NCI-H82 treated with DMSO at 0.1 percent for 48 hours (cell line): ENCODE results near the gene OR2Y1.
"Not testable (repeated sequence)": the region's sequence is repeated elsewhere in the genome, so short reads cannot be mapped to it uniquely, and the experiment has no call there.

ENCODE experiments used
- DNase-seq: peaks from one replicate; lab custom pipeline; 2025; ENCODE audit not compliant: unreplicated experiment; lab: John Stamatoyannopoulos, UW

The OR2Y1 gene

GRCh38 chr5:180739958-180740357, at the start of gene OR2Y1:
Gene OR2Y1, minus strand, starts transcription at chr5:180740058. Its CDS starts 0 bp downstream, at chr5:180740058.
- DNase-seq: no peak

DNA sequence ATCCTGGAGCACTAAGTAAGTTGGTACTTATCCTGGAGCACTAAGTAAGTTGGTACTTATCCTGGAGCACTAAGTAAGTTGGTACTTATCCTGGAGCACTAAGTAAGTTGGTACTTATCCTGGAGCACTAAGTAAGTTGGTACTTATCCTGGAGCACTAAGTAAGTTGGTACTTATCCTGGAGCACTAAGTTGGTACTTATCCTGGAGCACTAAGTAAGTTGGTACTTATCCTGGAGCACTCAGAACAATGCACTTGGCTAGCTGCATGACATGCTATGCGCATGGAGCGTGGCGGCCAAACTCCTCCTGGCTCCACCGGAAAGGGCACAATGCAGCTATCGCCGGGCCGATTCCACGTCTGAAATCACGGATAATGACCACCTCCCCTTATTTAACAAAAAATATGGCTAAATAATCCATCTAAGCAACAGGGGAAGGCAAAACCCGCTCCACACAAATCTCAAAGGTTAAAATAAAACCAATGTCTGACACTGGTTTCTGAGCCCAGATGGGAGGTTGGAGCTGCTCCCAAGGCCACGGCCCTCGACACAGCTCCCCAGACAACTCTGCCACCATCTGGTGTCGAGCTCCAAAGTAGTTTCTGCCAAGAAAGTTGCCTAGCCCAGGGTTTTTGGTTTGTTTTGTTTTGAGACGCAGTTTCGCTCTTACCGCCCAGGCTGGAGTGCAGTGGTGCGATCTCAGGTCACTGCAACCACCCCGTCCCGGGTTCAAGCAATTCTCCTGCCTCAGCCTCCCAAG, 49.0 kb upstream of the OR2Y1 start:
- DNase-seq: not testable (repeated sequence)

- no peak for DNase-seq
Measured at GRCh38 chr5:180787711-180788431, 48.0 kb upstream of the OR2Y1 start.

- DNase-seq: peak; percentile 21
Measured at GRCh38 chr5:180786531-180787398, 46.9 kb upstream of the OR2Y1 start.

GRCh38 chr5:180785794-180786221, 46.0 kb upstream of the OR2Y1 start:
- no peak for DNase-seq

DNA sequence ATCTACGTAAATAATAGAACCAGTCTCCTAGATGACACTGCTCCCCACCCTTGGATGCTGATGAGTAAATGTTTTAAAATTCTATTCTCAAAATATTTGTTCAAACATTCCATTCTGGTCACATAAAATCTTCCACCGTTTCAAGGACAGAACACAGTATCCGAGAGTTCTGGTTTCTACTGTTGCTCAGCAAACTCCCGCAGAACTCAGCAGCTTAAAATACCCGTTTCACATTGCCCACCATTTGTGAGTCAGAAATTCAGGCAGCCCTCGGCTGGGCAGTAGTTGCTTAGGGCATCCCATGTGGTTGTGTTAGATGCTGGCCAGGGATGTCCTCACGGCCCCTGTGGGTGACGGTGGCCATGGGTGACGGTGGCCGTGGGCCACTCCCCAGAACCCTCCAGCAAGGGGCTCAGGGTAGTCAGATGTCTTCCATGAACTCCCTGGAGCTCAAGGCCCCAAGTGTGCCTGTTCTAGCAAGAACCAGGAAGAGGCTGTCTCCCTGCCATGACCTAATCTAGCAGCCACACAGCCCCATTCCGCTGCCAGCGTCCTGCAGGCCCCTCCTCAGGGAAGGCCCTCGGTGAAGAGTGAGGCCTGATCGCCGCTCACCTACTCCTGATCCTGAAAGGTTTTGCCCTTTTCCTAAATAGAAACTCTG, 45.4 kb upstream of the OR2Y1 start:
- DNase-seq: no peak

DNA sequence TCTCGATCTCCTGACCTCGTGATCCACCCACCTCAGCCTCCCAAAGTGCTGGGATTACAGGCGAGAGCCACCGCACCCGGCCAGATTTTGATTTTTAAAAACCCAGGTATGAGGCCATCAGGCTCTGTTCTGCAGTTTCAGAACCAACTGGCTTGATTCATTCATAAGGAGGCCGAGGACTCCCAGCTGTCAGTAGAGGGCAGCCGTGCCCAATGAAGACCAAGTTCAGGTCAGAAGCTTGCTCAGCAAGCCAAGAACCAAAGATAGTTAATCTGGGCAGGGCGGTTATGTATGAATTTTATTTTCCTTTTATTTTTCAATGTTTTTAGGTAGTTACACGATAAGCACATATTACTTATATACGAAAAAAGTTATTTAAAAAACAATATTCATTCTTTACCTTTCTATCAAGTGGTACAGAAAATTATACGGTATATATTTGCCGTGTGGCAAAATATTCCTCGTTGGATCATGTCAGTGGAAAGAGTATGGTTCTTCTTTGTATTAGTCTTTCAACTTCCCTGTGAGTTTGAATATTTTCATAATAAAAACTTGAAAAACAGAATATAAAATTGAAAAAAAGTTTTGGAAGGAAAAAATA, 44.7 kb upstream of the OR2Y1 start:
- no peak for DNase-seq

GRCh38 chr5:180783340-180784052, 43.6 kb upstream of the OR2Y1 start:
- DNase-seq: no peak

GRCh38 chr5:180782748-180783147, 42.9 kb upstream of the OR2Y1 start:
- DNase-seq: no peak

DNA sequence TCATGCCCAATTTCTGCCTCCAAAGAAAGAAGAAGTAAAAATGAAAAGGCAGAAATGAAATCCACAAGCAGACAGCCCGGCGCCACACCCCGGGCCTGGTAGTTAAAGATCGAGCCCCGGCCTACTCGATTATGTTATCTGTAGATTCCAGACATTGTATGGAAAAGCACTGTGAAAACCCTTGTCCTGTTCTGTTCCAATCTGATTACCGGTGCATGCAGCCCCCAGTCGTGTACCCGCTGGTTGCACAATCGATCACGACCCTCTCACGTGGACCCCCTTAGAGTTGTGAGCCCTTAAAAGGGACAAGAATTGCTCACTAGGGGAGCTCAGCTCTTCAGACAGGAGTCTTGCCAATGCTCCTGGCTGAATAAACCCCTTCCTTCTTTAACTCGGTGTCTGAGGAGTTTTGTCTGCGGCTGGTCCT, 42.1 kb upstream of the OR2Y1 start:
- not testable (repeated sequence) for DNase-seq

DNA sequence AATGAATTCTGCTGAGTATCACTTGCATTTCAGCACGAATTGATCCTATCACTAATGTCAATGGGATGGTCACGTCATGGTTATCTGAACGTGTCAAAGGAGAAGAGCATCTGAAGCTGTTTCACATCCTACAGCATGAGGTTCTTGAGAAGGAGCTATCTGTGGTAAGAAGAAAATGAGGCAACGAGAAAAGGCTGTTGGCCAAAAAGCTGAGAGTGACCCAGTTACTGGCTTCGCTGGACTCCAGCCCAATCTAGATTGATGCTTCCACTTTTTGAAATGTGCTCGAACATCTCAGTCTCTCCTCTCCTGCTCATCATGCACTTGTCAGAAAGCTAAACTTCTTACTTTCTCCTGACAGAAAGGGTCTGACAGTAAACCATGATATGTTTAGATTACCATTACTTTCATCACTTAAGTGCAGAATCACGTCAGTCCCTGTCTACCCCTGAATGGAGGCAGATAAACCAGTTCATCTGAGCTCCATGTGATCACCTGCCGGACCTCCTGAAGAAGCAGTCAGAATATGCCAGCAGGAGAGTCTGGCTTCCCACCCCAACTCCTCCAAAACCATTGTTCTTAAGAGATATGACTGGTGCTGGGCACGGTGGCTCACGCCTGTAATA, 40.2 kb upstream of the OR2Y1 start:
- DNase-seq: no peak

GRCh38 chr5:180777475-180777874, 37.6 kb upstream of the OR2Y1 start:
- DNase-seq: no peak

- no peak for DNase-seq
Measured at GRCh38 chr5:180776376-180776775, 36.5 kb upstream of the OR2Y1 start.

DNA sequence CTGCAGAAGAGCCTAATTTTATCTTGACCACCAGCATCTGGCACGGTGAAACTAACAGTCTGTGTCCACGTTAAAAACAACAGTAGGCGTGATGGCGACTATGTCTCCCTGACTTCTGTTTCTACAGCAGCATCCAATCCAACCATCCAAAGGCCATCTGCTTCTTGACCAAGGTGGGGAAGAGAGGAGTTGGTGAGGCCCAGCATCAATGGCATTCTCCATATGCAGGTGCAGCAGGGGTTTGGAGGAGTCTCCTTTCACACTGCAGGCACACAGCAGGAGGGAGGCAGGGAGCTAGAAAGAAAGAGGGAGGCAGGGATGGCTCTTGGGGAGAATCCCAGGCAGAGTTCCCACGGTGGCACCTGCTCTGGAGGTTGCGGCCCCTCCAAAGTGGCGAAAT, 35.8 kb upstream of the OR2Y1 start:
- no peak for DNase-seq

DNA sequence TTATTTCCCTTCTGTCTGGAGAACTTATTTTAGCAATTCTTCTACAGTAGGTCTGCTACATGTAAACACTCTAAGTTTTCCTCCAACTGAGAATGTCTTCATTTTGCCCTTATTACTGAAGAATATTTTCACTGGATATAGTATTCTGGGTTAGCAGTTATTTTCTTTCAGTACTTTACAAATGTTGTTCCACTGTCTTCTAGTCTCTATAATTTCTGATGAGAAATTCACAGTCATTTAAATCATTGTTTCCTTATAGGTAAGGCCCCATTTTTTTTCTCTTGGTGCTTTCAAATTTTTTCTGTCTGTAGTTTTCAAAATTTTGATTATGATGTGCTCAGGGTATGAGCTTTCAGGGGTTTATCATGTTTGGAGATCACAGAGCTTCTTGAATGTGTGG, 32.0 kb upstream of the OR2Y1 start:
- DNase-seq: no peak

DNA sequence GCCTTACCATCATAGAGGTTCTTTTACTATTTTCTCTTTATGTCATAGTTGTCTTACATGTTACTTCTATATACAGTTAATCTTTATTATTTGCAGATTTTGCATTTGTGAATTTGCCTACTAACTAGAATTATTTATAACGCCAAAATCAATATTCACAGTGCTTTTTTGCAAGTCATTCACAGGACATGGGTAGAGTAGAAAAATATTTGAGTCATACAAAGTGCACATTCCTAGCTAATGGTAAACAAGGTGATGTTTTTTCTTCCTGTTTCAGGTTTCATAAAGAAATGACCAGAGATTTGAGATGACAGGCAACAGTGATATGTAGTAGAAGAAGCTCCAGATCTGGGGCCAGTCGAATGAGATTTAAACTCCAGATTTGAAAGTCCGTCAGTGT, 30.0 kb upstream of the OR2Y1 start:
- no peak for DNase-seq

DNA sequence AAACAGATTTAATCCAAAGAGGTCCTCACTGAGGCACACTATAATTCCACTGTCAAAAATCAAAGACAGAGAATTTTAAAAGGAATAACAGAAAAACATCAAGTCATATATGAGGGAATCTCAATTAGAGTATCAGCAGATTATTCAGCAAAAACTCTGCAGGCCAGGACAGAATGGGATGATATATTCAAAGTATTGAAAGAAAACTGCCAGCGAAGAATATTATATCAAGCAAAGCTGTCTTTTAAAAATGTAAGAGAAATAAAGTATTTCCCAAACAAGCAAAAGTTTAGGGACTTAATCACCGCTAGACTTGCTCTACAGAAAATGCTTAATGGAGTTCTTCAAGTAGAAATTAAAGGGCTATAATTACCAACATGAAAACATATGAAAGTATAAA, 15.7 kb upstream of the OR2Y1 start:
- no peak for DNase-seq

DNA sequence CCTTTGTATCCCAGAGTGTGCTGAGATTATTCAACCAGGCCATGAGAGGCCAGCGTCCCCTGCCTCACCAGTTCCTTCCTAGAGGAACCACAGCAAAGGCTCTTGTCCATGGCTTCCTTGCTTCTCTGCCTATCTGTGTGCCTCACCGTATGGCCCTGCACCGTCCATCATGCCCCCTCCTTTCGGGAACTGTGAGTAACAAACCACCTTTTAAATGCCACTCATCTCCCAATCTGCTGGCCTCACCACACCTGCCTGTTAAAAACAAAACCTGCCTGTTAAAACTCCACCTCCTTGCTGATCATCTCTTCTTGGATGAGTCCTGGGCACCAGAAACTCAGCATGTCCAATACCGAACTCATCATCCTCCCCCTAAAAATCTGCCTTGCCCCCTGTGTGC, 4.4 kb upstream of the OR2Y1 start:
- no peak for DNase-seq

DNA sequence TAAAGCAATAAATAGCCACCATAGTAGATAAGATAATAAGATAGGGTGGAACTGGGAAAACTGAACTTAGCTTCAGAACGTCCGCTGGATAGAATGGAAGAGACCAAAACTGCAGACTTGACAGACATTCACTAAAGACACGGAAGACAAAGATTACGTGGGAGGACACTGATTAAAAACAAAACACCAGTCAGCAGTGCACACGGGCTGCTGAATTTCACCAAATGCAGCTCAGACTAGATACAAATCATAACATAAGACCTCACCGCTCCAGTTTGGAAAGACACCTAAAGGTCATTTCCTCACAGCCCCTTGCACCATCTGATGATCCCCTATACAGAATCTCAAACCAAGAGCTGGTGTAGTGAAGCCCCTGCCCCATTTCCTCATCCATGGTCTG, 2.9 kb upstream of the OR2Y1 start:
- no peak for DNase-seq
